Urinary bladder (tissue), 4 donors: ENCODE results near the gene ZSCAN26. TPM values are rescaled to one million over a fixed set of nuclear protein-coding genes. Genes with fewer than 3 reads are reported as not detected.
"Not testable (repeated sequence)": the region's sequence is repeated elsewhere in the genome, so short reads cannot be mapped to it uniquely, and the experiment has no call there.

Experiments
- DNase-seq: peaks from one replicate; pipeline ENCODE4 v3.0.0-alpha.2; 2015; ENCODE audit errors: extremely low spot score
- H3K27ac ChIP-seq: one replicate; pipeline ENCODE4 v1.5.1; 2013; ENCODE audit warnings: low read depth, mild to moderate bottlenecking, moderate library complexity
- H3K36me3 ChIP-seq: one replicate; pipeline ENCODE4 v1.6.1; 2013; ENCODE audit warnings: mild to moderate bottlenecking, moderate library complexity; ENCODE audit not compliant: insufficient read depth
- H3K4me1 ChIP-seq: one replicate; pipeline ENCODE4 v1.6.1; 2013; ENCODE audit warnings: mild to moderate bottlenecking, moderate library complexity; ENCODE audit not compliant: insufficient read depth
- H3K4me3 ChIP-seq: one replicate; pipeline ENCODE4 v1.5.1; 2013; ENCODE audit warnings: low read depth, low read length
- WGBS: extraction: QIAGEN DNeasy Blood & Tissue Kit; methylation state at CpG from one replicate; pipeline ENCODE4 v1.1.7; 2013; 5-methylcytosine and 5-hydroxymethylcytosine counted together
- polyA plus RNA-seq: library from polyadenylated mRNA; stranded (reverse); fragments of 200-250 nt; gene quantifications from one replicate; pipeline ENCODE4 v1.2.3, GENCODE V29; 2013
- small RNA-seq: library from RNA; depleted of rRNA; stranded (forward); fragments of <200 nt; gene quantifications from one replicate; pipeline ENCODE3, GENCODE V24; 2014
- total RNA-seq: library from RNA; depleted of rRNA; stranded (reverse); fragments of >200 nt; gene quantifications from one replicate; pipeline ENCODE4 v1.2.3, GENCODE V29; 2014
- donor health status: healthy with polysubstance abuse.
- donor health status: healthy.

The ZSCAN26 gene
- total and polyA plus RNA-seq, 2 donors, result 15.5 to 35.1 TPM

- Histone ChIP-seq H3K36me3 (peaks cover 2% of the 10 kb centered on the region), H3K4me1 (no peaks in the 10 kb centered on the region), H3K4me3 (no peak overlapping the region), H3K27ac (no peak overlapping the region)
- WGBS, result 57% methylated on average over 3 of the region's 3 CpGs
- DNase-seq, result no peak
Observed at GRCh38 chr6:28315628-28316027, 48.7 kb downstream of the ZSCAN26 start.

GRCh38 chr6:28317866-28318265, 50.9 kb downstream of the ZSCAN26 start:
- not testable (repeated sequence) for H3K4me3 ChIP-seq, DNase-seq, H3K27ac ChIP-seq, H3K4me1 ChIP-seq, H3K36me3 ChIP-seq
- WGBS, result 94% methylated on average over 8 of the region's 8 CpGs

- WGBS, result 88% methylated on average over 3 of the region's 3 CpGs
- Histone ChIP-seq H3K4me1 (no peaks in the 10 kb centered on the region), H3K4me3 (no peak overlapping the region), H3K36me3 (peaks cover 8% of the 10 kb centered on the region), H3K27ac (no peak overlapping the region)
- no peak for DNase-seq
Observed at GRCh38 chr6:28322661-28323060, 55.7 kb downstream of the ZSCAN26 start.

- 96% methylated on average over 1 of the region's 1 CpG for WGBS
- H3K4me1 ChIP-seq, result no peaks in the 10 kb centered on the region
- H3K27ac ChIP-seq, result no peak overlapping the region
- no peak overlapping the region for H3K4me3 ChIP-seq
- no peak for DNase-seq
- peaks cover 8% of the 10 kb centered on the region for H3K36me3 ChIP-seq
Observed at GRCh38 chr6:28323813-28324424, 57.0 kb downstream of the ZSCAN26 start.

- no peak overlapping the region for H3K4me3 ChIP-seq
- H3K4me1 ChIP-seq, result no peaks in the 10 kb centered on the region
- peaks cover 8% of the 10 kb centered on the region for H3K36me3 ChIP-seq
- no peak for DNase-seq
- H3K27ac ChIP-seq, result no peak overlapping the region
- WGBS, result 97% methylated on average over 7 of the region's 7 CpGs
Observed at GRCh38 chr6:28326371-28326948, 59.5 kb downstream of the ZSCAN26 start.

Small RNA genes within 50 kb of the gene (small RNA-seq; reads per million reads assigned to genes)
- gene AL021997.1 (not detected), gene AL021997.2 (not detected)

Other genes with a start within 250 kb of the ZSCAN26 start
- gene ZNF165, start 186.6 kb upstream of the ZSCAN26 start, total RNA-seq, result 1.0 TPM
- gene ZNF165, start 186.6 kb upstream of the ZSCAN26 start, polyA plus RNA-seq, result 0.90 TPM
- 3.9 TPM for gene ZSCAN16, start 142.5 kb upstream of the ZSCAN26 start, total RNA-seq
- gene ZSCAN16, start 142.5 kb upstream of the ZSCAN26 start, polyA plus RNA-seq, result 3.5 TPM
- gene ZKSCAN8, start 125.3 kb upstream of the ZSCAN26 start, total RNA-seq, result 33.0 TPM
- 12.0 TPM for gene ZKSCAN8, start 125.3 kb upstream of the ZSCAN26 start, polyA plus RNA-seq
- gene ZSCAN9, start 41.9 kb upstream of the ZSCAN26 start, total RNA-seq, result 19.2 TPM
- gene ZSCAN9, start 41.9 kb upstream of the ZSCAN26 start, polyA plus RNA-seq, result 12.8 TPM
- 7.3 TPM for gene ZKSCAN4, start 14.9 kb upstream of the ZSCAN26 start, total RNA-seq
- gene ZKSCAN4, start 14.9 kb upstream of the ZSCAN26 start, polyA plus RNA-seq, result 4.0 TPM
- gene NKAPL, start 7.8 kb upstream of the ZSCAN26 start, total RNA-seq, result 0.90 TPM
- 4.4 TPM for gene NKAPL, start 7.8 kb upstream of the ZSCAN26 start, polyA plus RNA-seq
- gene PGBD1, start 14.4 kb downstream of the ZSCAN26 start, total RNA-seq, result 8.7 TPM
- 4.7 TPM for gene PGBD1, start 14.4 kb downstream of the ZSCAN26 start, polyA plus RNA-seq
- 21.5 TPM for gene ZSCAN31, start 69.0 kb downstream of the ZSCAN26 start, total RNA-seq
- 10.1 TPM for gene ZSCAN31, start 69.0 kb downstream of the ZSCAN26 start, polyA plus RNA-seq
- 7.5 TPM for gene ZKSCAN3, start 82.8 kb downstream of the ZSCAN26 start, total RNA-seq
- 3.1 TPM for gene ZKSCAN3, start 82.8 kb downstream of the ZSCAN26 start, polyA plus RNA-seq
- gene ZSCAN12, start 132.6 kb downstream of the ZSCAN26 start, total RNA-seq, result 14.4 TPM
- 4.7 TPM for gene ZSCAN12, start 132.6 kb downstream of the ZSCAN26 start, polyA plus RNA-seq
- gene ZSCAN23, start 176.3 kb downstream of the ZSCAN26 start, total RNA-seq, result 15.5 TPM
- 3.5 TPM for gene ZSCAN23, start 176.3 kb downstream of the ZSCAN26 start, polyA plus RNA-seq
- not detected for gene GPX6, start 248.7 kb downstream of the ZSCAN26 start, total RNA-seq
- not detected for gene GPX6, start 248.7 kb downstream of the ZSCAN26 start, polyA plus RNA-seq